GM13976 (cell line): ENCODE data around the gene OR2M2.

ENCODE experiments used
- DNase-seq: peaks from one replicate; pipeline ENCODE4 v3.0.0; 2012; ENCODE audit warnings: low spot score
- in situ Hi-C: fragments of 300-500 bp; cut with MboI; formaldehyde crosslinking; loops from one replicate; pipeline ENCODE4 v1.12.0; 2022; ENCODE audit warnings: low sequenced_read_pairs, mixed read lengths, inconsistent platforms; ENCODE audit not compliant: unreplicated experiment
- TF ChIP-seq, protein P1 (sequence below): IDR thresholded peaks from 2 replicates; pipeline ENCODE4 v1.5.1; 2012; ENCODE audit warnings: borderline replicate concordance, mild to moderate bottlenecking; ENCODE audit not compliant: insufficient read depth; ENCODE audit errors: extremely low read depth, missing control alignments, control extremely low read depth

Gene OR2M2, protein sequence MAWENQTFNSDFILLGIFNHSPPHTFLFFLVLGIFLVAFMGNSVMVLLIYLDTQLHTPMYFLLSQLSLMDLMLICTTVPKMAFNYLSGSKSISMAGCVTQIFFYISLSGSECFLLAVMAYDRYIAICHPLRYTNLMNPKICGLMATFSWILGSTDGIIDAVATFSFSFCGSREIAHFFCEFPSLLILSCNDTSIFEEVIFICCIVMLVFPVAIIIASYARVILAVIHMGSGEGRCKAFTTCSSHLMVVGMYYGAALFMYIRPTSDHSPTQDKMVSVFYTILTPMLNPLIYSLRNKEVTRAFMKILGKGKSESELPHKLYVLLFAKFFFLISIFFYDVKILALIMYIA

DNA sequence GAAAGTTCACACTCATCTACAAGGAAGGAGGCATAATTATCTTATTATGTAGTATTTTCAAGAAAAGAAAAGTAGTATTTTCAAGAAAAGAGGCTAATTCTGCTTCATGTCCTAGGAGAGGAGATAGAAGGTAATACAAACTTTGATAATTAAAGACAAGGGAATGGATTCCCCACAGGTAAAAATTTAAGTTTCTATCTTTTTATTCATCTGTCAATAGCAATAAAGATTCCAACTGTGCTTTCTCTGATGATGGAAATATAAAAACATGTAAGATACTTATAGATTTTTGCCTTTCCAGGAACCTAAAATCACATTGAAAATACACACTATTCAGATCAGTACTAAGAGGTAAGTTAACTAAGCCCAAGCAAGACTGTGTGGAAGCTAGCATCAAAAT is at the start of gene OR2M2:
TSS of gene OR2M2 (plus strand) at position 301 of the 400 bp plus-strand sequence. CDS start 5,165 bp downstream, outside the sequence.
- no peak for DNase-seq
- TF ChIP-seq, protein P1, sequence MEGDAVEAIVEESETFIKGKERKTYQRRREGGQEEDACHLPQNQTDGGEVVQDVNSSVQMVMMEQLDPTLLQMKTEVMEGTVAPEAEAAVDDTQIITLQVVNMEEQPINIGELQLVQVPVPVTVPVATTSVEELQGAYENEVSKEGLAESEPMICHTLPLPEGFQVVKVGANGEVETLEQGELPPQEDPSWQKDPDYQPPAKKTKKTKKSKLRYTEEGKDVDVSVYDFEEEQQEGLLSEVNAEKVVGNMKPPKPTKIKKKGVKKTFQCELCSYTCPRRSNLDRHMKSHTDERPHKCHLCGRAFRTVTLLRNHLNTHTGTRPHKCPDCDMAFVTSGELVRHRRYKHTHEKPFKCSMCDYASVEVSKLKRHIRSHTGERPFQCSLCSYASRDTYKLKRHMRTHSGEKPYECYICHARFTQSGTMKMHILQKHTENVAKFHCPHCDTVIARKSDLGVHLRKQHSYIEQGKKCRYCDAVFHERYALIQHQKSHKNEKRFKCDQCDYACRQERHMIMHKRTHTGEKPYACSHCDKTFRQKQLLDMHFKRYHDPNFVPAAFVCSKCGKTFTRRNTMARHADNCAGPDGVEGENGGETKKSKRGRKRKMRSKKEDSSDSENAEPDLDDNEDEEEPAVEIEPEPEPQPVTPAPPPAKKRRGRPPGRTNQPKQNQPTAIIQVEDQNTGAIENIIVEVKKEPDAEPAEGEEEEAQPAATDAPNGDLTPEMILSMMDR: no peak
- in situ Hi-C loops: no loop called here

DNA sequence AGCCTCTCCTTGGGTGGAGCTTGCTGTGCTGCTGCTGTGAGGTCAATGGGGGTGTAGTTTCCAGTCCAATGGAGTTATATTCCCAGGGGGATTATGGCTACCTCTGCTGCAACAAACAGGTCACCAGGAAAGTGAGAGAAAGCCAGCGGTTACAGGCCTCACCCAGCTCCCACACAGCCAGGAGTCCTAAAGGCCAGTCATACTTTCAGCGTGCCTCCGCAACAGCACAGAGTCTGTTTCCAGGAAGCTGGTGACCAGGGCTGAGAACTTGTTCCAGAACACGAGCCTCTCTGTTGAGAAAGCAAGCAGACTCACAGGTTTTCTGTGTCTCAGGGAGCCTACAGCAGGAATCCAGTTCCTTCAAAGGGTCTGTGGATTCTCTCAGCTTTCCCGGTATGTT is 47.0 kb upstream of the OR2M2 start:
- no peak for DNase-seq
- in situ Hi-C loops: no loop called here
- TF ChIP-seq, protein P1: no peak

DNA sequence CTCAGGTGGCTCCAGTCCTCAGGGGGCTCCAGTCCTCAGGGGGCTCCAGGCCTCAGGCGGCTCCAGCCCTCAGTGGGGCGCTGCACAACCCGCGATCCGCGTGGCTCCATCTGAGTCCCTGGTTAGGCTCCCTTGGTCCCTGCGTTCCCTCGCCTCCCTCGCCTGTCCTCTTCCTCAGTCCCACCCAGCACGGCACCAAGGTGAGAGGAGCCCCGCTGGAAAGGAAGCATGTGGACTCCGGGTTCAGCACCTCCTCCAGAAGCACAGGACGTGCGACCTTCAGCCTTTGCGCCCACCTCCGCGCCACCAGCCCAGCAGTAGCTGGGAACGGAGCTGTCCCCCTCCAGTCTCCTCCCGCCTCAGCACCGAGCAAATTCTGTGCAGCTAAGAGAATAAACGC is 37.8 kb upstream of the OR2M2 start:
- no peak for DNase-seq
- in situ Hi-C loops: no loop called here
- TF ChIP-seq, protein P1: no peak

DNA sequence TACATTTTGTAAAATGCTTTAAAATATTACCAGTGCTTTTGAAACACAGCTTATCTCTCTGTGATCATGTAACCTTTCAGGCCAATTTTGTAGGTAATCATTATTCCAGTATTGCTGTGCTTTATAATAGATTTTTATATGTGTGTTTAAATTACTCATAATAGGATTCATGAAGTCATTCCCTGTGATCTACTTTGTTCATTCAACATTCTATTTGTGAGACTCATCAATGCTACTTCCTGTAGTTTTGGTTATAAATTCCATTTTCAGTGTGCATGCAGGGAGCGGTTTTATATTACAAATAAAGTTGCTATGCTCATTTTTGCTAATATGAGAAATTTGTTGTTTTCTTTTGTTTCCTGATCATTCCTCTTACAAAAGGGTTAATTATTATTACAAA is 33.8 kb upstream of the OR2M2 start:
- in situ Hi-C loops: no loop called here
- TF ChIP-seq, protein P1: no peak
- DNase-seq: no peak

DNA sequence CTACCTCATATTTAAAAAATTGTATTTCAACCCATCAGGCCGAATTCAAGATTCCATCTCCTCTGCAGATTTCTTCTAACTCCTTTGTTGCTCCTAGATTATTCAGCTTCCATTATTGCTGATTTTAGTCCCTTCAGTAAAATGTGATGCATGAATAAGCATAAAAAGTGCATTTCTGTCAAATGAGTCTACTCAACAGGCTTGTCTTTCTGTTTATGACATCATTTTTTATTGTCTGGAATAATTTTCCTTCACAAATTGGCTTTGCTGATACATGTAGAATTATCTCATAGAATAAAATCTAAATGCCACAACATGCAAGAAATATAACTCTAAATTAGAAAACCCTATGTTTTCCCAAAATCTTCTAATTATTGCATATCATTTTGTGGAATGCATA is 31.3 kb upstream of the OR2M2 start:
- DNase-seq: no peak
- TF ChIP-seq, protein P1: no peak
- in situ Hi-C loops: no loop called here

DNA sequence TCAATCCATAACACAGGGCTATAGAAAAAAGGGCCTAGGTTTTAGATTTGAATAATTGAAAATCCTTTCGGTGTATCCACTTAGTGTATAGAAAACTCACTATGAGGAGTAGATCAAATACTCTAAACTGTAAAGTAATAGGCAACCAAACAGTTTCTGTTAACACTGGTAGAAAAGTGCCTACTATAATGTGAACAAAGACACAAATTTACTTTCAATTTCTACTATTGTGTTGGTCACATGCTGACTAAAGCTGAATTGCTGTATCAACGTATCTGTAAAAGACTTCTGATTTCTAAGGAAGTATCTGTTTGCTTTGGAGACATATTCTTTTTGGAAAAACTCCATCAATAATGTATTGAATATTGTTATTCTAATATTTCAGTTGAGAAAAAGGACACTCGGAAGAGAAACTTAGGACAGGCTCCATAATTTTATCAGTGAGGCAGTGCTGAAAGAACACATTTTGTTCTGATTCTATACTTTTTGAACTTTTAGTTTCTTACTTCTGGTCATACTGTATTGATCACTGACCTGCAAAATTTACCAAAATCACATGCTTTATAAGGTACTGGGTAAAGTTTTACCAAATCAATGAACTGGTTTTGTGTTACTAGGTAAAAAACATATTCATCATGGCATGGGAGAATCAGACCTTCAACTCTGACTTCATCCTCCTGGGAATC is 30.0 kb upstream of the OR2M2 start, which contains the start of gene OR2M5:
TSS of gene OR2M5 (plus strand) at position 636 of the 686 bp plus-strand sequence. CDS start at position 636, 0 bp downstream.
- DNase-seq: no peak
- TF ChIP-seq, protein P1: no peak
- in situ Hi-C loops: no loop called here
